Measurements from ENCODE around the gene FKBP1C. TPM values are rescaled to one million over a fixed set of nuclear protein-coding genes. Genes with fewer than 3 reads are reported as not detected.

FKBP1C gene
- total RNA-seq, 4 donors from 2014 or later: 0.17 to 0.34 (median 0.32) TPM; not detected in 1

Small RNAs within 50 kb of the gene (small RNA-seq; reads per million reads assigned to genes)
- gene SPTLC1P3: 0 reads per million in 3 donors

Other genes starting within 250 kb of the FKBP1C start
- gene LGSN, start 108.5 kb downstream of the FKBP1C start, total RNA-seq: not detected

All from esophagus muscularis mucosa (tissue), 4 donors.